OCI-LY1 (cell line): Measurements from ENCODE around the gene OR2L13.

ENCODE experiments used
- H2AFZ ChIP-seq: fragments of 200-600 bp; sonication (generic), shearing (Covaris generic); 2 replicates; pipeline ENCODE4 v1.6.0; 2014; ENCODE audit warnings: antibody characterized with exemption, mild to moderate bottlenecking, low read length
- H3F3A ChIP-seq: fragments of 200-600 bp; sonication (generic), shearing (Covaris generic); 2 replicates; pipeline ENCODE4 v1.6.0; 2014; ENCODE audit warnings: mild to moderate bottlenecking, antibody characterized with exemption, low read length, moderate library complexity; ENCODE audit not compliant: insufficient read depth
- H3K27ac ChIP-seq: fragments of 200-600 bp; sonication (generic); 2 replicates; pipeline ENCODE4 v1.5.1; 2014; ENCODE audit warnings: low read length, mixed run types, mild to moderate bottlenecking, low read depth; ENCODE audit not compliant: poor library complexity, severe bottlenecking
- H3K27me3 ChIP-seq: fragments of 200-600 bp; sonication (generic); 2 replicates; pipeline ENCODE4 v1.6.0; 2014; ENCODE audit warnings: antibody characterized with exemption, mild to moderate bottlenecking, low read length, moderate library complexity; ENCODE audit not compliant: insufficient read depth
- H3K36me3 ChIP-seq: fragments of 200-600 bp; sonication (generic); 2 replicates; pipeline ENCODE4 v1.6.1; 2014; ENCODE audit warnings: mild to moderate bottlenecking, antibody characterized with exemption, low read length, moderate library complexity, mixed read lengths; ENCODE audit not compliant: insufficient read depth
- H3K4me1 ChIP-seq: fragments of 200-600 bp; sonication (generic); 2 replicates; pipeline ENCODE4 v1.5.1; 2014; ENCODE audit warnings: mild to moderate bottlenecking, low read length, moderate library complexity; ENCODE audit not compliant: insufficient read depth, severe bottlenecking
- H3K4me2 ChIP-seq: fragments of 200-600 bp; sonication (generic), shearing (Covaris generic); 2 replicates; pipeline ENCODE4 v1.6.1; 2014; ENCODE audit warnings: low read length
- H3K4me3 ChIP-seq: fragments of 200-600 bp; sonication (generic); 2 replicates; pipeline ENCODE4 v1.5.1; 2014; ENCODE audit warnings: low read length, low read depth, mild to moderate bottlenecking, mixed read lengths; ENCODE audit not compliant: poor library complexity, severe bottlenecking
- H3K79me2 ChIP-seq: fragments of 200-600 bp; shearing (Covaris generic); 2 replicates; pipeline ENCODE4 v1.6.1; 2016; ENCODE audit warnings: mixed run types, low read length, mixed read lengths; ENCODE audit not compliant: insufficient read depth
- H3K9ac ChIP-seq: fragments of 200-600 bp; sonication (generic), shearing (Covaris generic); 2 replicates; pipeline ENCODE4 v1.6.1; 2014; ENCODE audit warnings: mild to moderate bottlenecking, low read length, mixed read lengths
- H3K9me2 ChIP-seq: fragments of 200-600 bp; sonication (generic), shearing (Covaris generic); 2 replicates; pipeline ENCODE4 v1.6.1; 2014; ENCODE audit warnings: low read depth, mild to moderate bottlenecking, low read length, mixed read lengths
- H3K9me3 ChIP-seq: fragments of 200-600 bp; shearing (Covaris generic); 2 replicates; pipeline ENCODE4 v1.6.1; 2014; ENCODE audit warnings: low read length, mixed read lengths
- H4K20me1 ChIP-seq: fragments of 200-600 bp; sonication (generic), shearing (Covaris generic); 2 replicates; pipeline ENCODE4 v1.6.0; 2016; ENCODE audit warnings: mild to moderate bottlenecking, low read length; ENCODE audit not compliant: insufficient read depth
- EZH2 ChIP-seq: fragments of 200-600 bp; sonication (generic), shearing (Covaris generic); IDR thresholded peaks from 2 replicates; pipeline ENCODE4 v1.8.0; 2017; ENCODE audit warnings: borderline replicate concordance, mixed run types, mild to moderate bottlenecking, antibody characterized with exemption, low read length, moderate library complexity, mixed read lengths
- TF ChIP-seq, protein P1 (sequence below): fragments of 200-600 bp; sonication (generic), shearing (Covaris generic); IDR thresholded peaks from 2 replicates; pipeline ENCODE4 v1.5.1; 2017; ENCODE audit warnings: mild to moderate bottlenecking, antibody characterized with exemption, low read length, moderate library complexity, mixed read lengths

Gene OR2L13

DNA sequence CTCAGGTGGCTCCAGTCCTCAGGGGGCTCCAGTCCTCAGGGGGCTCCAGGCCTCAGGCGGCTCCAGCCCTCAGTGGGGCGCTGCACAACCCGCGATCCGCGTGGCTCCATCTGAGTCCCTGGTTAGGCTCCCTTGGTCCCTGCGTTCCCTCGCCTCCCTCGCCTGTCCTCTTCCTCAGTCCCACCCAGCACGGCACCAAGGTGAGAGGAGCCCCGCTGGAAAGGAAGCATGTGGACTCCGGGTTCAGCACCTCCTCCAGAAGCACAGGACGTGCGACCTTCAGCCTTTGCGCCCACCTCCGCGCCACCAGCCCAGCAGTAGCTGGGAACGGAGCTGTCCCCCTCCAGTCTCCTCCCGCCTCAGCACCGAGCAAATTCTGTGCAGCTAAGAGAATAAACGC is 41.8 kb downstream of the OR2L13 start:
- no peak overlapping the region for H3K9ac ChIP-seq
- no peaks in the 10 kb centered on the region for H3K79me2 ChIP-seq
- no peak overlapping the region for H3K4me3 ChIP-seq
- H2AFZ ChIP-seq, result no peak overlapping the region
- no peaks in the 10 kb centered on the region for H3K36me3 ChIP-seq
- no peaks in the 10 kb centered on the region for H3K27me3 ChIP-seq
- H3K4me2 ChIP-seq, result no peak overlapping the region
- no peaks in the 10 kb centered on the region for H4K20me1 ChIP-seq
- TF ChIP-seq, protein P1, sequence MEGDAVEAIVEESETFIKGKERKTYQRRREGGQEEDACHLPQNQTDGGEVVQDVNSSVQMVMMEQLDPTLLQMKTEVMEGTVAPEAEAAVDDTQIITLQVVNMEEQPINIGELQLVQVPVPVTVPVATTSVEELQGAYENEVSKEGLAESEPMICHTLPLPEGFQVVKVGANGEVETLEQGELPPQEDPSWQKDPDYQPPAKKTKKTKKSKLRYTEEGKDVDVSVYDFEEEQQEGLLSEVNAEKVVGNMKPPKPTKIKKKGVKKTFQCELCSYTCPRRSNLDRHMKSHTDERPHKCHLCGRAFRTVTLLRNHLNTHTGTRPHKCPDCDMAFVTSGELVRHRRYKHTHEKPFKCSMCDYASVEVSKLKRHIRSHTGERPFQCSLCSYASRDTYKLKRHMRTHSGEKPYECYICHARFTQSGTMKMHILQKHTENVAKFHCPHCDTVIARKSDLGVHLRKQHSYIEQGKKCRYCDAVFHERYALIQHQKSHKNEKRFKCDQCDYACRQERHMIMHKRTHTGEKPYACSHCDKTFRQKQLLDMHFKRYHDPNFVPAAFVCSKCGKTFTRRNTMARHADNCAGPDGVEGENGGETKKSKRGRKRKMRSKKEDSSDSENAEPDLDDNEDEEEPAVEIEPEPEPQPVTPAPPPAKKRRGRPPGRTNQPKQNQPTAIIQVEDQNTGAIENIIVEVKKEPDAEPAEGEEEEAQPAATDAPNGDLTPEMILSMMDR, result no peak
- TF ChIP-seq EZH2, result no peak
- H3K27ac ChIP-seq, result no peak overlapping the region
- H3K9me2 ChIP-seq, result no peaks in the 10 kb centered on the region
- H3K9me3 ChIP-seq, result no peaks in the 10 kb centered on the region
- H3K4me1 ChIP-seq, result no peaks in the 10 kb centered on the region
- no peaks in the 10 kb centered on the region for H3F3A ChIP-seq

DNA sequence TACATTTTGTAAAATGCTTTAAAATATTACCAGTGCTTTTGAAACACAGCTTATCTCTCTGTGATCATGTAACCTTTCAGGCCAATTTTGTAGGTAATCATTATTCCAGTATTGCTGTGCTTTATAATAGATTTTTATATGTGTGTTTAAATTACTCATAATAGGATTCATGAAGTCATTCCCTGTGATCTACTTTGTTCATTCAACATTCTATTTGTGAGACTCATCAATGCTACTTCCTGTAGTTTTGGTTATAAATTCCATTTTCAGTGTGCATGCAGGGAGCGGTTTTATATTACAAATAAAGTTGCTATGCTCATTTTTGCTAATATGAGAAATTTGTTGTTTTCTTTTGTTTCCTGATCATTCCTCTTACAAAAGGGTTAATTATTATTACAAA is 45.9 kb downstream of the OR2L13 start:
- Histone ChIP-seq H3K9me2 (no peaks in the 10 kb centered on the region), H2AFZ (no peak overlapping the region), H3K36me3 (no peaks in the 10 kb centered on the region), H3F3A (no peaks in the 10 kb centered on the region), H3K4me1 (no peaks in the 10 kb centered on the region), H3K4me3 (no peak overlapping the region), H3K79me2 (no peaks in the 10 kb centered on the region), H4K20me1 (no peaks in the 10 kb centered on the region), H3K9me3 (no peaks in the 10 kb centered on the region), H3K4me2 (no peak overlapping the region), H3K9ac (no peak overlapping the region), H3K27me3 (no peaks in the 10 kb centered on the region), H3K27ac (no peak overlapping the region)
- no peak for TF ChIP-seq EZH2
- TF ChIP-seq, protein P1, result no peak

DNA sequence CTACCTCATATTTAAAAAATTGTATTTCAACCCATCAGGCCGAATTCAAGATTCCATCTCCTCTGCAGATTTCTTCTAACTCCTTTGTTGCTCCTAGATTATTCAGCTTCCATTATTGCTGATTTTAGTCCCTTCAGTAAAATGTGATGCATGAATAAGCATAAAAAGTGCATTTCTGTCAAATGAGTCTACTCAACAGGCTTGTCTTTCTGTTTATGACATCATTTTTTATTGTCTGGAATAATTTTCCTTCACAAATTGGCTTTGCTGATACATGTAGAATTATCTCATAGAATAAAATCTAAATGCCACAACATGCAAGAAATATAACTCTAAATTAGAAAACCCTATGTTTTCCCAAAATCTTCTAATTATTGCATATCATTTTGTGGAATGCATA is 48.3 kb downstream of the OR2L13 start:
- no peaks in the 10 kb centered on the region for H3K9me3 ChIP-seq
- no peak for TF ChIP-seq EZH2
- TF ChIP-seq, protein P1, result no peak
- H3K27ac ChIP-seq, result no peak overlapping the region

More for the DNA sequence above, 48.3 kb downstream of the OR2L13 start:
- no peaks in the 10 kb centered on the region for H3F3A ChIP-seq
- H4K20me1 ChIP-seq, result no peaks in the 10 kb centered on the region
- no peaks in the 10 kb centered on the region for H3K79me2 ChIP-seq
- no peak overlapping the region for H3K4me3 ChIP-seq
- H3K9me2 ChIP-seq, result no peaks in the 10 kb centered on the region
- H3K9ac ChIP-seq, result no peak overlapping the region
- no peaks in the 10 kb centered on the region for H3K27me3 ChIP-seq
- no peak overlapping the region for H2AFZ ChIP-seq
- H3K36me3 ChIP-seq, result no peaks in the 10 kb centered on the region
- no peaks in the 10 kb centered on the region for H3K4me1 ChIP-seq
- H3K4me2 ChIP-seq, result no peak overlapping the region
